NCI-H2029 (cell line): ENCODE results near the gene KCNMB2.

Experiments
- DNase-seq: peaks from one replicate; lab custom pipeline; 2025; lab: John Stamatoyannopoulos, UW

KCNMB2 gene

DNA sequence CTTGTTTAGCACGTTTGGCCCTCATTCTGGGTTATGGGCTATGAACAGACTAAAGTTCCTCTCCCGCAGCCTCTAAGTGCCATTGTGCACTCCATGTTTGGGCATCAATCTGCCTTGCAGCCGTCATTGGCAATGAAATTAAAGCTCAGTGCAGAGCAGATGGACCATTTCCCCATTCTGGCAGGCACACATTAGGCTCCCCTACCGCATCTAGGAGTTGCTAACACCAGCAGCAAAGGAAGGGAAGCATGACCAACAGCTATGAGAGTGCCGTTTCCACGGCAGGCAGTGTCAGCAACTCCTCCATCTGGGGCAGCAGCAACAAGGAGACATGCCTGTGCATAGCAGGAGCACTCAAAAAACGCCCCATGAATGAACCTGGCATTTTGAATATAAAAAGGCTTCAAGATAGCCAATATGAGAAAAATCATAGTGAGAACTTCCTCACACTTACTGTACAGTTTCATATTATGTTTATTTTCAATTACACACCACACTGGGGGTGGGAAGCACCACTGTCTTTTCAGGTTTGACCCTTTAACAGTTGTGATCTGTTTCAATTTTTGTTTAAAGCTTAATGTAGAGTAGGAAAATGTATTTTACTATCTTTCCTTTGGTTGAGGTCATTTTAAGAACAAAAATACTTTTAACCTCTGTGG is 218.7 kb downstream of the KCNMB2 start:
- no peak for DNase-seq

DNA sequence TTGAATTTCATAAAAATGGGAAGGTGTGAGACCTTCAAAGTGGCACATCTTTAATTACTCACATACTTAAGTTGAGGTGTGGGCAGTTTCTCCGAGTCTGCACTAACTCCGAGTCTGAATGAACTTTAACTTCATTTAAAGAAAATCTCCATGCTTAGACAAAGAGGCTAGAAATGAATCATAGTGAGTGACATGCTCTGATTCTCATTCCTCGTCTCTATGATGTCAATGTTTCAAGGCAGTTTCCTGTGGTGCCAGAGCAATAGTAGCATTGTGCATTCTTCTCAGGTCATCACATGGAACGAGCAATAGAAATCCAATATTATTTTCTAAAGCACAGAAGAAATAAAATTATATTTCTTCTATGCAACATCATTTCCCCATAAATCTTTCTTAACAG is 224.8 kb downstream of the KCNMB2 start:
- no peak for DNase-seq

DNA sequence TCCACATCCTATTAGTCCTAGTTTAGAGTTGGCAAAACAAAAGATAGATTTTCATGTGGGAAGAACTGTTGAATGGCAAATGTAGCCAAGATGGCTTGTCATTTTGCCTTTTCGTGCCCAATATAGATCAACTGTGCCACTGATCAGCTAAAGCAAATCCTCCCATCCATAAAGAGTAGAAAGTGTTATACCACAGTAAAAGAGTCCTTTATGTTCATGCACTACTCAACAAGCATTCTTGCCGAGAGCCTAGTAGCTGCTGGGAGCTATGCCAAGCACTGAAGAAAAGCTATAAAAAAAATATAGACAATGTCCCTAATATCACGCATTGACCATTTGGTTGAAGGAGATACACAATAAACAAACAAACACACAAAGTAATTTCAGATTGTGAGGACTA is 225.2 kb downstream of the KCNMB2 start:
- no peak for DNase-seq

DNA sequence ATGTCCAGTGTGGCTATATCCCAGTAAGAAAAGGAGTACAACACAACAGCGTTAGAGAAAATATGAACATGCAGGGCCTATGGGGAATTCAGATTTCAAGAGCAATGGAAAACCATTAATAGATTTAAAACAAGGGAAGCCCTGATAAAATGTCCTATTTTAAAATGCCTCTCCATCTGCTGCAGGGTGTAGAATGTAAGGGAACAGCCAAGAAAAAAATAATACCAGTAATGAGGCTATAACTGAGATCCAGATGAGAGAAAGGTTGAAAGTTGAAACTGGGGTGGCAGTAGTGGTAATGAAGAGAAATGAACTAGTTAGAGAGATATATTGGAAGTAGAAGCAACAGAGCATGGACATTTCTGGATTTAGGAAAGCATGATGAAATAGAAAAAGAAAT is 226.1 kb downstream of the KCNMB2 start:
- DNase-seq, result no peak

DNA sequence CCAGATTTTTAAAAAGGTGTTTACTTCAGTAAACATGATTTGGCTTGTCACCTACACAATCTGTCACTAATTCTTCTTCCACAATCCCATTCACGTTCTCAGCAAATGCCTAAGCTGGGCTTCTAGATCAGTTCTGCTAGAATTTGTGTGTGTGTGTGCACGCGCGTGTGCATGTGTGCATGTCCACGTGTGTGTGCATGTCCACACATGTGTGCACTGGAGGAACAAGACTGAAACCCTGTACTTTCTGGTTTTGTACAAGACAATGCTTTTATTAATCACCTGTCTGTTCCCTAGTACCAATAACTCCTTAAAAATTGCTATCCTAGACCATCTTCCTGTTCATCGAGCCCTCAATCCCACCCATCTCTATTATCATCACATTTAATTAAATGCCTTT is 229.2 kb downstream of the KCNMB2 start:
- no peak for DNase-seq

DNA sequence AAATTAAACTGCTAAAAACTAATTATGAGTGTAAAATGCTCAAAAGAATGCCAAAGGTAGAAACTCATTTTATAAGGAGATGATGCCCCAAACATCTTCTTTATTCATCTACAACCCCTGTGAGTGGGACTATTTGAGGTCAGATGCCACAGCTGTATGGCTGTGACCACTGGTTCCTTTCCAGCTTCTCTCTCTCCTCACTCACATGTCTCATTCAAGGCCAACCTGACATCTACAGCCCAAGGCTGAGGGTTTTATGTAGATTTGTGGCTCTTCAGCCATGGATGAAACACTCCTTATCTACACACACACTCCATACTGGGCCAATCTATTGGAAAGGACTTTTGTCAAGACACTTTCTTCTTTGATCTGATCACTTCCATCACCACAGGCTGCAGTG is 231.3 kb downstream of the KCNMB2 start:
- DNase-seq, result no peak

DNA sequence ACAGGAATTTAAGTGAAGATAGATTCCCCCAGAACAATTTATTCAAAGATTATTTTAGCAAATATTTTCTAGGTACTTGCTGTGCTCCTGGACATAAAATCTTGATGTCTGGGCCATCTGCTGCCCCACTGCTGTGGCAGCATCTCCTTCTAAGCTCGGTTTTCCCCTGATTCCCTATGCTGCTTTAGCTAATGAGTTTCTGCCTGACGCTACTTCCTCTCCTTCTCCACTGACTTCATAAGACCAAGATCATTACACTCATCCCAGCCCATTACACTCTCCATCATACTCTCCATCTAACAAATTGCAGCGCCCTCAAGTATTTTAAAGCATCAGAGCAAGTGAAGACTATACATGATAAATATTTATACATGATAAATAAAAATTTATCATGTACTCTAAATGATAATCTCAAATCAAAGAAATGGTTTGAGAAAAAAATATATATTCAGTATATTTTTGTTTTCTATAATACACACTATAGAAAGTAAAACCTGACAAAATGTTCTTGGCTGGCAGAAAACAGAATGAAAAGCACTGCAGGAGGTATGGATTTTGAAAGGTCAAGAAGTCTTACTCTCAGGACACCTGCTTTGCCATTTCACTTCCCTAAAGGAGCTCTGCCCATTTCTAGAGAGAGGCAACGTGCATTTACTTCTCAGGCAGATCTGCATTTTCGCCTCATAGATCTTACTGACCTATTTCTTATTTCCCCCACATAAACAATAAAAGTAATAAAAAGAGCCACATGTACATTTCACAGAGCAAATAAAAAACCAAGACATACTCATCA is 232.0 kb downstream of the KCNMB2 start:
- DNase-seq, result no peak

DNA sequence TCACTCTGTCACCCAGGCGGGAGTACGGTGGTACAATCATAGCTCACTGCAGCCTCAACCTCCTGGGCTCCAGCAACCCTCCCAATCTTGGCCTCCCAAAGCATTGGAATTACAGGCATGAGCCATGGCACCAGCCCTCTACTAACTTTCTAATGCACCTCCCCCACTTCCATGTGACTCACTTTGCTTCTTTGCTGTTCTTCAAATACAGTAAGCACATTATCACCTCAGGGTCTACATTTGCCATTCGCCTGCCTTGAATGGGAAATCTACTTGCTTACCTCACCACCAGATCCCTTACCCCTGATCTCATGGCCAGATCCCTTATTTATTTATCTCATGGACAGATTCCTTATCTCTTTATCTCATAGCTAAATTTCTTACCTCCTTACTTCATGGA is 235.3 kb downstream of the KCNMB2 start:
- no peak for DNase-seq

DNA sequence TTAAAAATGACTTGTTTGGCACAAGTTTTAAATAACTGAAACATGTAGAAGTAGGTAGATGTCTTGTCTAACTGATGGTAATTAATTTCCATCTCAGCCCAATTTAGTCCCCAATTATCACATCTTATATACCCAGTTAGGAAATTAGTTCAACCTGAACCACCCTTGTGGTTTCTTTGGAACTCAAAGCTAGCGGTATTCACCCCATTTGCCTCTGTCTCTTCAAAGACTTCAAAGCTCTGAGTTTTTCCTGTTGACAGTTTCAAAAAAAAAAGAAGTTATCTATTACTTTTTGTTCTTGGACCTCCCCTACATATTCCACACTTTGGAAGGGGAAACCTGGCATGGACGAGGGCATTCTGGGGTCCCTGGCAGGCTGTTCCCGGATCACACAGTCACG is 236.5 kb downstream of the KCNMB2 start:
- no peak for DNase-seq

DNA sequence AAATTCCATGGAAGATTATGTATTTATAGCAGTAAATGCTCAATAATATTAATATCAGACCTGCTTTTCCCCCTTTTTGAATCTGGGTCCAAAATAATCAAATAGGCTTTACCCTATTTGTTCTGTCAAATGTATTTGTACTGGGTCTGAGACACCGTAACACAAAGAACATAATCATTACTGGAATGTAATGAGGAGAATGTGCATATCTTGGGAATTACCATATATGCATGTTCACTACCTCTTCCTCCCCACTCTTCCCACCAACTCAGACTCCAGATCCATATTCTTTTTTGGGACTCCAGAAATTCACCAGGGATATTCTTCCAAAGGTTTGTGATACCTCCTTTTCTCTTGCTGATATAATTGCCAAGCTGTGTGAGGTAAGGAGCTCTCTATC is 237.1 kb downstream of the KCNMB2 start:
- DNase-seq, result no peak

DNA sequence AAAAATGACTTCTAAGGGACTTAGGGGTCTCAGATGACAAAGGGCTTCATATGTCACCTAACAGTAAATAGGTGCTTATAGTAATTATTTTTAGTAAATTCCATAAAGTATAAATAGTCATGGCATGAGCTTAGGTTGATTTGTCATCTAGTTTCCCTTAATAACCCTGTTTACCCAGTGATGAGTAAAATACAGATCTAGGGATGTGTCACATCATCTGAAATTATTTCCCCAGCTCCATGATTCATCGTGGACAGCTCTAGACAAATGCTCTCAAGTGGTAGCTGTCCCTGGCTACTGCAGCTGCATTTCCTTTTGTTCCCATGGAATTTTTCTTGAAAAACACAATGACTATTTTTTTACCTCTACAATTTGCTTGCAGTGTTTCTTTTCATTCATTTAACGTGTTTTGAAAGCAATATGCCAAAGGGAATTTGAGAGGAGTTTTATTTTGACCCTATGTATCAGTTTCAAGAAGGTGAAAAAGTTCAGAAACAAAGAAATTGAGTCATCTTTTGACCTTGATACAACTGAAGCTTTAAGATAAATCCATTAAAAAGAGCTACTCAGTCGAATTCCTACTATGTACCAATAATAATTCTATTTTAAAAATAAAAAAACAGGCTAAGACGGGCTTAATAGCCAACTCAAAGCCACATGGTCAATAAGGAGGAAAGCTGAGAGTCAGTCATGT is 241.6 kb downstream of the KCNMB2 start:
- DNase-seq, result peak; percentile 8

DNA sequence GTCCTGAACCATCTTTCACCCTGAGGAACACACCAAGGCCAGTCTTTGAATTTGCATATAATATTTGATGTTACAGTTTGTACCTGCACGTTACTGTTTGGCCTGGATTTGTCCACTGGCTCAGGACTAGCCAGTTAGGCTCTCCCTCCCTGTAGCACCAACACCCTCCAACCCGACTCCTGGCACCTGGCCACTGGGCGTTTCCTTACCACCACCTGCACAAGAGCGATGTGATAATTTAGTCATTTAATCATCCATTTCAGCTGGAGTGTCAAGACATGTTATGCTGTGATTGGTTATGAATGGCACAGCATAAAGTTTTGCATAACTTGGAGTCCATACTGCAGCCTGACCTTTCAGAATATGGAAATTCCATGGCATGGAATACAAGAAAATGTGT is 242.4 kb downstream of the KCNMB2 start:
- DNase-seq, result peak; percentile 44

DNA sequence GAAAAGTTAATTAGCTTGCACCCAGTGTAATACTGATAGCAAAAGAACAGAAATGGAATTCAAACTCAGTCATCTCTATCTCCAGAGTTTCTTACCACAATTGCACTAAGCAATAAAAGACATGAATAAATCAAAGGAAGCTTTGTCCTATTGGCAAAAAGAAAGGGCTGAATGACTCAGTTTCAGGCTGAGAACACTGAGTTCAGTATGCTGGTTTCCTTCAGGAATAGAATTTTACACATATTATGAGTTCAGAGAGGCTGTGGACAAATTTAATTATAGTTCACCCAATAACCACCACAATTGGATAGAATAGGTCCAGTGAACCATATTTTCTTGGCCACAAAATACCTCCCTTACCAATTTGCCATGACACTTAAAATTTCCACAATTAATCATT is 249.7 kb downstream of the KCNMB2 start:
- no peak for DNase-seq

DNA sequence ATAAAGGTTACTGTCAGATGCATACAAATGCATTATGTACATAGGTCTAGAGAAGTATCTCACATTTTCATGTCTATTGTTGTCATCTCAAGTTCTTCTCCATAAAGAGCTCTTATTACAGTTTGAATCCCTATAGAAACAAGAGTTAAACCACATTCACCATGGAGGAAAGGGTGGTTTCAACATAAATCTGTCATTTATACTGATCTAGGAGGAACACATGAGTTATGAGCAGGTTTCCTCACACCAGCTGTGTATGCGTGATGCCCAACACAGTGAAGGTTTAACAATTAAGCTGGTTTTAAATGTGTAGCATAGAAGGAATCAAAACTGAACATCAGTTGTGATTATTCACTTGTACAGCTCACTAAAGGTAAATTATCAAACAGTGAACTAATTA is 251.7 kb downstream of the KCNMB2 start:
- no peak for DNase-seq

DNA sequence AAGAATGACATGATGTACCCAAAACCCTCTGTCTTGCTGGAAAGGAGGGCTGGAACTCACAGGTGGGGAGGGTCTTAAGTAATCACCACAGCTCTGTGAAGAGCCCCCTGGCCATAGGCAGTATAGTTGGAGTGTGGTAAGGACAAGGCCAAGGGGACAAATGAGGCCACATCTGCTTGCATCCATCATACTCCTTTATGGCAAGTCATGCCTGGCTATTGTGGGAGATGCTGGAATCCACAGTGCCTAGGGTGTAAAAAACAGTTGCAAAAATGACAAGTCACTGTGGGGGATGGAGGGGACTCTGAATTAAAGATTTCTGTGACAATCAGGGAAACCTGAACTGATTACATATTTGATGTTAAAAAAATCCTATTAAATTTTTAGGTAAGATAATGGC is 258.5 kb downstream of the KCNMB2 start:
- DNase-seq, result no peak

DNA sequence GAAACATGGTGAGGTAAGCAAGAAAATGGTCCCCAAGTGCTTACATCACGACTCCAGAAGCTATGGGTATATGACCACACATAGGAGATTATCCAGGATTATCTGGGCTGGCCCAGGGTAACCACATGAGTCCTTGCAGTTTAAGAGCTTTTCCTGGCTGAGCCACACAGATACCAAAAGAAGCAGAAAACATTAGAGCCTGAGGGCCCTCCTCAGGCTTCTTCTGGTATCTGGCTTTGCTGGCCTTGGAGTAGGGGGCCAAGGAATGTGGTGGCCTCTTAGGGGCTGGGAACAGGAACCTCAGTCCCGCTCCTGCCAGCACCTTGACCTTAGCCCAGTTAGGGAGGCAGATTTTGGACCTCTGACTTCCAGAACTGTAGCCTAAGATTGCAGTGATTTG is 259.1 kb downstream of the KCNMB2 start:
- DNase-seq, result no peak

DNA sequence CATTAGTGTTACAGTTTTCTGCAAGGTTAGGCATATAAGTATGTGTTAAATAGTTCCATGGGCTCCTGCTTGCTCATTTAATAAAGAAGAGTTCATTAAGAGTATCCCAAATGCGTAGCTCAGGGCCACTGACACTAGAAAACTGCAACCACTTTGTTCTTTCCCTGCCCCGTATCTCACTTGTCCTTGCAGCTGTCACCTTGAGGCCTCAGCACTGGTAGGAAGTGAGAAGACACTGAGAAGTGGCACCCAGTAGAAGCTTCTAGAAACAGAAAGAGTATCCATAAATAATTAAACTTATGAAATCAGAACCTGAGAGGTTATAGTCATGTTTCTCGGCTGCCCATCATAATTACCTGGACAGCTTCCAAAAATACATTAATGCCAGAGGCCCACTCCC is 266.0 kb downstream of the KCNMB2 start:
- DNase-seq, result no peak

DNA sequence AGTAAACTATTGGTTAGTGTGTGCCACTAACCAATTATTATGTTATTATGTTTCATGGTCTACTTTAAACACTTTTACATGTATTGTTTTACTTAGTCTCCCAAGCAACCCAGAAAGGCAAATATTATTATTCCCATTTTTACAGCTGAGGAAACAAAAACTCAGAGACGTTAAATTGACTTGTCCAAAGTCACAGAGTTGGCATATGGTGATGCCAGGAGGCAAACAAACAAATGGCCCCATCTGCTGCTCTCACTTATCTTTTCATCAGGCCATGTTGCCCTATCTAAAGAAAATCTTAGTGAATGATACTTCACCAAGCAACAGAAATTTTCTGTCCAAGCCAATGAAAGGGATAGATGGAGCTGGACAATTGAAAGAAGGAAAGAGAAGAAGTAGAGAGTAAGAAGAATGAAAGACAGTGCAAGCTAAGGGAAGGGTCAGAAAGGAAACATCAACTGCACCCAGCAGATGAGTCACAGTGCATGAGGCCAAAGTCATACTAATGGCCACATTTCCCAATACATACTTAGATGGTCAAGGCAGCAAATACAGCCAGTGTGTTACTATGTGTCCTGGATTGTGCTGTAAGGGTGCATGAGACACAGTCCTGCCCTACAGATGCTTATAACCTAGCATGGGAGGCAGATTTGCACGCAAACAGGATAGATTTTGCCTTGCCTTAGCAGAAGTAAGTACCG is 266.9 kb downstream of the KCNMB2 start:
- peak; percentile 32 for DNase-seq

DNA sequence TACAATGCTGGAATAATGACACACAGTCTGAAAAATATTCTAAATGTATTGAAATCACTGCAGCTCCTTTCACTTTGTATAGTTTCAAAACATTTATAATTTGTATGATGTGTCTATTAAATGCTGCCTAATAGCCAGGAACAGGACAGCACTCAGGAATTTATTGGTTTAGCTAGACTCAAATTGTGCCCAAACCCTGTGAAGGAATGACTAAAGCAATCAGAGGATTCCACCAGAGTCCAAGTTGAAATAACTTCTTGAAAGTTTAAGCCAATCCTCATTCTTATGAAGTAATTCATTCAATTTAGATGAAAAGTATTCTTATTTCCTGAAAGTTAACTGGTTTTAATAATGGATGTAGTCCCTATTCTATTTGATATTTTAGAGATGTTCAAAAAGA is 268.4 kb downstream of the KCNMB2 start:
- no peak for DNase-seq

DNA sequence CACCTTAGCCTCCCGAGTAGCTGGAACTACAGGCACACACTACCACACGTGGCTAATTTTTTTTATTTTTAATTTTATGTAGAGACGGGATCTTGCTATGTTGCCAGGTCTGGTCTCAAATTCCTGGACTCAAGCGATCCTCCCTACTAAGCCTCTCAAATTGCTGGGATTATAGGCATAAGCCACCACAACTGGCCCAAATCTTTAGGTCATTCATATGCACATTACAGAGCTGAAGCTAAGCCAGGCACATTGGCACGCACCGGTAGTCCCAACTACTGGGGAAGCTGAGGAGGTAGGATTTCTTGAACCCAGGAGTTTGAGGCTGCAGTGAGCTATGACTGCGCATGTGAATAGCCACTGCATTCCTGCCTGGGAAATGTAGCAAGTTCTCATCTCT is 269.5 kb downstream of the KCNMB2 start:
- DNase-seq, result no peak

DNA sequence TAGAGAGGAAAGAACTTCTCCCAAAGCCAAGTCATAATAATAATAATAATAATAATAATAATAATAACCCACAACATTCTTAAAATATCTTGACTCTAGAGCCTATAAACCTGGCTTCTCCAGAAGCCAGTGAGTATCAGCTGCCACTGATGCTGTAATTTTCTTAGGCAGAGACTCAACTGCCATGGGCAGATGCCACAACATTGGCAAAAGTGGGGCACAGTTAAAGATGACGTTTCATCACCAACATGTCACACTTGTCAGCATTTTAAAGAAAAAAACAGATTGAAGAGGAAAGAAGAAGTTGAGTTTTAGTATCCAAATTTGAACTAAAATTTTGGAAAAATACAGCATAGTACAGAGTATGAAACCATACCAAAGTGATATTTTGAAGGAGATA is 270.4 kb downstream of the KCNMB2 start:
- DNase-seq, result no peak

DNA sequence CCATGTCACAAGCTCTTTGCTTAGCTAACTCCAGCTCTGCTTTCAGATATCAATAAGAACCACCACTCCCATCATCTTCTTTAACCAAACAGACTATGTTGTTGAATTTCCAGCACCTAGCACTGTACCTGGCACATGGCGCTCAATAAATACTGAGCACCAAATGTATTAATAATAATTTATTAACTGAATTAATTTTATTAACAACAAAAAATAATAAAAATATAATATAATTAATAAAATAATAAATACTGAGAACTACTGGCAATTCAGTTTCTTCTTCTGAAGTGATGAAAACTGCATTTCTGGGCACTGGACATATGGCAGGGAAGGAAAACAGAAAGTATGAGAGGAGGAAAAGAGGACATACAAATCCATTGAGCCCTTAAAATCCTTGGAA is 271.5 kb downstream of the KCNMB2 start:
- no peak for DNase-seq

DNA sequence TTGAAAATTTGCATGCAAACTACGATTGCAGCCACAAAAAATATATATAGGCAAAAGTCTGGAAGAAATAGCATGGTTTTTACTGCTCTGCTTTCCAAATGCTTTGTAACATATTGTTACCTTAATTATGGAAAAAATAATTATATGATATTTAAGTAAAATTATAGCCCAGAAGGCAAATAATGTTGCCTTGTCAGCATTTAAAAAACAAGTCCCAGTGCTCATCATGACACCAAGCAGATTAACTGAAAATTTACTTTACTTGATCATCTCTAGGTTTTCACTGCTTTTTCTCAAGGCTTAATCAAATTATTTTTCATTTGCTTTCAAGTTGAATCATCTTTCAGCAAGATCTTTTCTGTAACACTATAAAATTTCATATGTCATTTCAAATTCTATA is 272.5 kb downstream of the KCNMB2 start:
- no peak for DNase-seq
